Heart right ventricle (tissue), 16 donors: ENCODE measurements around the gene UBN2. TPM values are rescaled to one million over a fixed set of nuclear protein-coding genes. Genes with fewer than 3 reads are reported as not detected.
A peak's percentile ranks its signal among the peaks of the same experiment; 100 is the strongest.

Source experiments
- ATAC-seq, 8 donors: fragments of 200-7000 bp; cut with Tn5 transposase; one replicate each; pipeline ENCODE4 v1.9.1; 2020; ENCODE audit warnings: mild to moderate bottlenecking in 8 of 8, moderate library complexity in 8 of 8, moderate number of reproducible peaks in 1 of 8
- DNase-seq, 2 donors: peaks; one replicate each; pipeline ENCODE4 v3.0.0-alpha.2; 2020
- H3K27ac ChIP-seq, 10 donors: fragments of 200-600 bp; sonication (generic) in 2 of 10; one replicate each; pipeline versions ENCODE4 v1.5.0 to v1.8.0; 2020 to 2022; ENCODE audit warnings: mild to moderate bottlenecking in 3 of 10
- H3K27me3 ChIP-seq, 7 donors: fragments of 200-600 bp; one replicate each; pipeline ENCODE4 v1.8.0; 2021 to 2022; ENCODE audit warnings: mild to moderate bottlenecking in 2 of 7
- H3K36me3 ChIP-seq, 9 donors: fragments of 200-600 bp; sonication (generic) in 1 of 9; one replicate each; pipeline versions ENCODE4 v1.5.0 to v1.8.0; 2020 to 2022; ENCODE audit warnings: mild to moderate bottlenecking in 2 of 9
- H3K4me1 ChIP-seq, 9 donors: fragments of 200-600 bp; sonication (generic) in 1 of 9; one replicate each; pipeline versions ENCODE4 v1.5.0 to v1.8.0; 2020 to 2022; ENCODE audit warnings: mild to moderate bottlenecking in 4 of 9
- H3K4me3 ChIP-seq, 10 donors: fragments of 200-600 bp; sonication (generic) in 2 of 10; one replicate each; pipeline versions ENCODE4 v1.5.0 to v1.8.0; 2020 to 2022; ENCODE audit warnings: mild to moderate bottlenecking in 7 of 10, moderate library complexity in 2 of 10
- H3K9me3 ChIP-seq, 11 donors: fragments of 200-600 bp in 10 of 11; sonication (generic) in 2 of 11; one replicate each; pipeline versions ENCODE4 v1.5.0 to v1.8.0; 2013 to 2022; ENCODE audit warnings: mild to moderate bottlenecking in 2 of 11, control low read depth in 1 of 11, moderate library complexity in 1 of 11
- WGBS, 2 donors: extraction: QIAGEN DNeasy Blood & Tissue Kit; methylation state at CpG; one replicate each; pipeline ENCODE4 v1.1.7; 2013; ENCODE audit warnings: inconsistent platforms in 1 of 2; 5-methylcytosine and 5-hydroxymethylcytosine counted together
- intact Hi-C, 10 donors: fragments of 100-400 bp; cut with DNase I; formaldehyde crosslinking; loops; one replicate each; pipeline versions ENCODE4 v1.11.1 to v1.14.2; 2022
- polyA plus RNA-seq, 2 donors: library from polyadenylated mRNA; stranded (reverse); fragments of 200-250 nt; gene quantifications; one replicate each; pipeline ENCODE4 v1.2.3, GENCODE V29; 2013
- total RNA-seq, 10 donors: library from RNA; stranded (reverse); fragmentation: NEBNext Ultra II Directional in 3 of 10; extraction: Animal tissue kit (Norgen Biotek cat#: 25700) in 3 of 10; gene quantifications; one replicate each; pipeline versions ENCODE4 v1.2.1 to v1.2.4, GENCODE V29; 2021 to 2023
- TF ChIP-seq, protein P1 (sequence below), 9 donors: fragments of 200-600 bp; sonication (generic) in 2 of 9; IDR thresholded peaks; one replicate each; pipeline versions ENCODE4 v1.5.0 to v1.8.0; 2021 to 2022; ENCODE audit warnings: antibody characterized with exemption in 9 of 9, mild to moderate bottlenecking in 5 of 9, moderate library complexity in 1 of 9
- donor health status: Arrhythmogenic right ventricular cardiomyopathy.
- donor health status: ischemic (EF 13 %, LVEDD 7.1; RV severe dilation, severe dysfunction).
- donor health status: healthy with polysubstance abuse.
- donor health status: DM: no; HTN: yes; CAD: no.
- donor health status: DM: no; HTN: no; CAD: no.
- donor health status: ischemic (EF 25% LVEDD 6.9; RV normal size, moderate dysfunction).
- donor health status: ischemic (EF 25% LVEDD 5.7; RV mildly dilated, moderate dysfunction).
- donor health status: healthy.
- donor health status: DM: yes; HTN: yes; CAD: no.
- donor health status: Ischemic cardiomyopathy.
- donor health status: ischemic (EF 35%, LVEDD 5.7; RV mildly dilated, moderate dysfunction).
- donor health status: nonischemic (EF 11% LVEDD 7.7; RV severe dilation, severe dysfunction).
- donor health status: DM: yes; HTN: yes; CAD: no.
- donor health status: PGD.
- donor health status: ischemic (EF 29% LVEDD 5.4; RV normal size, mild dysfunction).
- donor health status: nonischemic (EF 23%, LVEDD 6.1; RV moderate dilation, normal function).

UBN2 gene
- total and polyA plus RNA-seq, 12 donors, result 1.3 to 27.0 (median 21.4) TPM

DNA sequence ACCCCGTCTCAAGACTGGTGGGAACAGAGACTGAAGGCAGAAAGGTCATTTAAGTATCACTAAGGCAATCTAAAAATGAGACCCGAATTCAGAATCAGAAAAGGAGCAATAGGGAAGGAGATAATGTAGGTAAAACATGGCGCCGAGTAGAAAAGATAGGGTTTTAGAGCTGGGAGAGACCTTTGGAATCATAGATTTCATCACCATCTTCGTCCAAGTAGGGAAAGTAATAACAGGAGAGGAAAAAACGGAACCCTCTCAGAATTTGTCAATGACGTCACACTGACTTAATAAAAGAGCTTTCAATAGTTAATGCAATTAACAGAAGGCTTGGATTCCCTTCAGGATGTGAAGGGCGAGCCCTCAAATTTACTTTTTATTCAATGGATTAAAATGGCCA is 1.0 kb upstream of the UBN2 start:
- no peak for DNase-seq
- 67 to 68% methylated on average over 8 of the region's 8 CpGs for WGBS, 2 donors
- H3K27me3 ChIP-seq, result no peaks in the 10 kb centered on the region

DNA sequence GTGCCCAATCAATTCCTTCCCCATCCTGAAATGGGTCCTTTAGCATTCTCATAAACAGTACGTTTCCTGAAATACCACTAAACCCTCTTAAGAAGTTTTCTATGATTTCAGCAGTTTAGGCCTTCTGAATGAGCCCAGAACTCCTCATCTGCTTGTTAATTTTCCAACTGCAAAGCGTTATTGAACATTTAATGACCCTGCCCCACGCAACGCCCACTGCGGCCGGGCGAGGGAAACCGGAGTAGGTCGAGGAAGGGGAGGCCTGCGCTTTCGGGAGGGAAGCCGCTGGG is 608 bp upstream of the UBN2 start:
- peak in 1 of 2 donors; percentile 41 for DNase-seq
- H3K27me3 ChIP-seq, result no peaks in the 10 kb centered on the region
- no peaks in the 10 kb centered on the region for H3K9me3 ChIP-seq
- no peaks in the 10 kb centered on the region for H3K36me3 ChIP-seq
- ATAC-seq, result no peak
- WGBS, 2 donors, result 2 to 4% methylated on average over 12 of the region's 12 CpGs
- H3K4me3 ChIP-seq, result peak overlapping the region; percentile 78 to 100 (median 94)
- intact Hi-C loops, result loop anchor here in 4 of 10 donors (5.0 to 10.0 kb wide), 2 partner anchors 98 to 126 kb away; partner anchors contain the start of gene ZC3HAV1 (in 1 of the 4)
- H3K27ac ChIP-seq, result peak overlapping the region in 9 of 10 donors; percentile 38 to 99 (median 97)
- TF ChIP-seq, protein P1, sequence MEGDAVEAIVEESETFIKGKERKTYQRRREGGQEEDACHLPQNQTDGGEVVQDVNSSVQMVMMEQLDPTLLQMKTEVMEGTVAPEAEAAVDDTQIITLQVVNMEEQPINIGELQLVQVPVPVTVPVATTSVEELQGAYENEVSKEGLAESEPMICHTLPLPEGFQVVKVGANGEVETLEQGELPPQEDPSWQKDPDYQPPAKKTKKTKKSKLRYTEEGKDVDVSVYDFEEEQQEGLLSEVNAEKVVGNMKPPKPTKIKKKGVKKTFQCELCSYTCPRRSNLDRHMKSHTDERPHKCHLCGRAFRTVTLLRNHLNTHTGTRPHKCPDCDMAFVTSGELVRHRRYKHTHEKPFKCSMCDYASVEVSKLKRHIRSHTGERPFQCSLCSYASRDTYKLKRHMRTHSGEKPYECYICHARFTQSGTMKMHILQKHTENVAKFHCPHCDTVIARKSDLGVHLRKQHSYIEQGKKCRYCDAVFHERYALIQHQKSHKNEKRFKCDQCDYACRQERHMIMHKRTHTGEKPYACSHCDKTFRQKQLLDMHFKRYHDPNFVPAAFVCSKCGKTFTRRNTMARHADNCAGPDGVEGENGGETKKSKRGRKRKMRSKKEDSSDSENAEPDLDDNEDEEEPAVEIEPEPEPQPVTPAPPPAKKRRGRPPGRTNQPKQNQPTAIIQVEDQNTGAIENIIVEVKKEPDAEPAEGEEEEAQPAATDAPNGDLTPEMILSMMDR (IDR thresholded peaks at IDR 0.05), result no peak
- H3K4me1 ChIP-seq, result peaks cover 0 to 38% (median 29%) of the 10 kb centered on the region in 9 donors

More for the DNA sequence above, 1.0 kb upstream of the UBN2 start:
- intact Hi-C loops, result loop anchor here in 4 of 10 donors (5.0 to 10.0 kb wide), 2 partner anchors 98 to 125 kb away; partner anchors contain the start of gene ZC3HAV1 (in 1 of the 4)
- no peak for ATAC-seq
- peak overlapping the region in 8 of 10 donors; percentile 93 to 99 (median 97) for H3K27ac ChIP-seq
- no peaks in the 10 kb centered on the region for H3K9me3 ChIP-seq
- peak overlapping the region in 7 of 10 donors; percentile 78 to 100 (median 96) for H3K4me3 ChIP-seq
- H3K4me1 ChIP-seq, result peaks cover 0 to 36% (median 28%) of the 10 kb centered on the region in 9 donors
- TF ChIP-seq, protein P1 (IDR thresholded peaks at IDR 0.05), result no peak
- no peaks in the 10 kb centered on the region for H3K36me3 ChIP-seq

DNA sequence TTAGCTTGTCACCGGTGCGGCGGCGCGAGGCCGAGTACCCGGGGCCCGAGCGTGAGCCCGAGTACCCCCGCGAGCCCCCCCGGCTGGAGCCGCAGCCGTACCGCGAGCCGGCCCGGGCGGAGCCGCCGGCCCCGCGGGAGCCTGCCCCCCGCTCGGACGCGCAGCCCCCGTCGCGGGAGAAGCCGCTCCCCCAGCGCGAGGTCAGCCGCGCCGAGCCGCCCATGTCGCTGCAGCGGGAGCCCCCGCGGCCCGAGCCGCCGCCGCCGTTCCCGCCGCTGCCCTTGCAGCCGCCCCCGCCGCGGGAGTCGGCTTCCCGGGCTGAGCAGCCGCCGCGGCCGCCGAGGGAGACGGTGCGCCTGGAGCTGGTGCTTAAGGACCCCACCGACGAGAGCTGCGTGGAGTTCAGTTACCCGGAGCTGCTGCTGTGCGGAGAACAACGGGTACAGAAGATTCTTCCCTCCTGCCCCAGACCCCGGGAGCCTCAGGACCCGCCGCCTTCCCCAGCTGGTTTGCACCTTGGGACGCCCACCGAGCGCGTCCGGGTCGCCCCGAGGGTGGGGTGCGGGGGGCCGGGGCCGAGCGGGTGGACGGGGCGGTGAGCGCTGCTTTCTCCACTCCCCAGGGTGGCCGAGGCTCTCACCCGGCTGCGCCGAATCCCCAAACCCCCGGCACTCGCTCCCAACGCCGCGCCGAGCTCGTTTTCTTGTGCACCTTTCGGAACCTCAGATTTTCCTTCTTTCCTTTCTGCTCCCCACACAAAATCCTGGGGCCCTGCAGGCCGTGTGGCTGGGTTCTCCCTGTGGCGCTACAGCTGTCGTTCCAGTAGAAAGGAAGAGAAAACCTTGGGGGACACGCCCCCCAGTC is 708 bp downstream of the UBN2 start:
- ATAC-seq (peak in 4 of 8 donors; percentile 1 to 80 (median 53)), DNase-seq (peak in 1 of 2 donors; percentile 21)
- TF ChIP-seq, protein P1 (IDR thresholded peaks at IDR 0.05), result no peak
- Histone ChIP-seq H3K27ac (peak overlapping the region; percentile 88 to 99 (median 96)), H3K9me3 (no peaks in the 10 kb centered on the region), H3K27me3 (no peaks in the 10 kb centered on the region), H3K4me3 (peak overlapping the region; percentile 78 to 100 (median 94)), H3K36me3 (peaks cover 0 to 2% (median 0%) of the 10 kb centered on the region in 9 donors), H3K4me1 (peaks cover 0 to 41% (median 35%) of the 10 kb centered on the region in 9 donors)
- intact Hi-C loops, result loop anchor here in 4 of 10 donors (5.0 to 10.0 kb wide), 2 partner anchors 99 to 127 kb away; partner anchors contain the start of gene ZC3HAV1 (in 1 of the 4)
- WGBS, 2 donors, result 1% methylated on average over 85 to 101 of the region's 101 CpGs

DNA sequence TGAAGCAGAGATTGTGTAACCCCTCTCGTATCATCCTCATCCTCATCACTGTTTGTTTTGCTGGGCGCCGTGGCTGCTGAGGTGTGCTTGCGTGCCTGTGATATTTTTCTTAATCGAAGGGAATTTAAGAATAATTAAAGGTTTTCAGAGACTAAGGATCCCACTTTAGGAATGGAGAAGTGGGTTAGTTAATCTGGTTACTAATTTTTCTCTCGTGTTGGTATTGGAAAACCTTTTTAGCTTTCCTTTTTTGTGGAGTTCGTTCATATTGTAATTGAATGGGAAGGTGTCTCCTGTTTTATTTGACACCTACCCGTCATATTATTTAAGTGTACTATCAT is 1.3 kb downstream of the UBN2 start:
- TF ChIP-seq, protein P1 (IDR thresholded peaks at IDR 0.05), result no peak
- WGBS, 2 donors, result 3% methylated on average over 8 of the region's 8 CpGs
- ATAC-seq (no peak), DNase-seq (no peak)
- Histone ChIP-seq H3K9me3 (no peaks in the 10 kb centered on the region), H3K36me3 (peaks cover 0 to 8% (median 5%) of the 10 kb centered on the region in 9 donors), H3K27me3 (no peaks in the 10 kb centered on the region), H3K27ac (peak overlapping the region in 7 of 10 donors; percentile 47 to 99 (median 97)), H3K4me3 (peak overlapping the region; percentile 78 to 100 (median 94)), H3K4me1 (peaks cover 0 to 41% (median 35%) of the 10 kb centered on the region in 9 donors)
- intact Hi-C loops, result loop anchor here in 4 of 10 donors (5.0 to 10.0 kb wide), 2 partner anchors 100 to 128 kb away; partner anchors contain the start of gene ZC3HAV1 (in 1 of the 4)
